NCI-H446 treated with DMSO at 0.1 percent for 48 hours (cell line): ENCODE measurements around the gene CCDC28A.

ENCODE experiments used
- DNase-seq: peaks from one replicate; lab custom pipeline; 2025; lab: John Stamatoyannopoulos, UW

CCDC28A gene

DNA sequence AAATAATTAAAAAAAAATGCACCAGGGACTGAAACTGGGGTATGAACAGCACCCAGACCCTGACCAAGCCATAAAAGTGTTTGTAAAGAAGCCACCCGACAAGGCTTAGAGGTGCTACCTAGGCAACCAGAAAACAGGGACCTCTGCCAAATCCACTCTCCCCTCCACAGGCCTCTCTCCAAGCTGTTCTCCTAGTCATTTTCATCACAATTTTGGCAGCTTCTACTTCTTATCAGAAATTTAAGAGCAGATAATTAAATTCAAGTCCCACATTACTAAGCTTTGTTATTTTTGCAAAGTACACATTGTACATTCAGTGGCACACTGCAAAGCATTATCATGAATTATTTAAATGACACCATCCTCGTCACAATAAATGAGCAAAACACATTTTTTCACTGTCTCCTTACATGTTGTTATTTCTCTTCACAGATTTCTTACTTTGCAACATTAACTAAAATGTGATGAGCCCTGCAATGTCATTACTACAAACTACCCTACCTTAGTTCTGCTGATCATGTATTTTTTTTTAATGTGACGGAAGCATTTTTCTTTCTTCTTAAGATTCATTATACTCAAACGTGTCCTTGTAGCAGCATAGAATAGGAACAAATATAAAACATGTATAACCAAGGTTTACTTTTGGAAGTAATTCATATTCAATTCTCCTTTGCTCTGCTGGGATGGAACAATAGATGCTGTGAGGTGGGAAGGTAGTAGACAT lies 60.4 kb downstream of the CCDC28A start:
- peak; percentile 84 for DNase-seq

DNA sequence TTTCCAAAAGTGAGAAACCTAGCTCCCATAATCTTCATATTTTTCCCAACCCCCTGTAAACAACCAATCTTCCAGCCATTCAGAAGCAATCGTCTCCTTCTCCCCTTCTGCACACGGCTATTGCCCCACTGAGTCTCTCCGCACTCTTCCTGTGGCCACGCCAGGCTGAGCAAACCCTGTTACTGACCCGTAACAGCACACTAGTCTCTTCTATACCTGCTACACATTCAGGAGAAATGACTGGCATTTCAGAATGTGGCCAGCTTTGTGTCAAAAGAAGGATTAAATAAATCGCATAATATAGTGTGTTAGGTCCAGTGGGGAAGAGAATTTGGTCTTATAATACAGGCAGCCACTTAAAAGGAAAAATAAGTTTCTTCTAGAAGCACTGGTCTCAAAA lies 63.7 kb downstream of the CCDC28A start:
- no peak for DNase-seq
